GM19397 (cell line): ENCODE measurements around the gene PPM1H.
"Not testable (repeated sequence)": the region's sequence is repeated elsewhere in the genome, so short reads cannot be mapped to it uniquely, and the experiment has no call there.

Experiments used
- ATAC-seq: cut with Tn5 transposase; IDR thresholded peaks from one replicate; pipeline ENCODE4 v1.9.1; 2021; ENCODE audit warnings: mild to moderate bottlenecking, moderate library complexity; ENCODE audit not compliant: unreplicated experiment

The PPM1H gene, protein sequence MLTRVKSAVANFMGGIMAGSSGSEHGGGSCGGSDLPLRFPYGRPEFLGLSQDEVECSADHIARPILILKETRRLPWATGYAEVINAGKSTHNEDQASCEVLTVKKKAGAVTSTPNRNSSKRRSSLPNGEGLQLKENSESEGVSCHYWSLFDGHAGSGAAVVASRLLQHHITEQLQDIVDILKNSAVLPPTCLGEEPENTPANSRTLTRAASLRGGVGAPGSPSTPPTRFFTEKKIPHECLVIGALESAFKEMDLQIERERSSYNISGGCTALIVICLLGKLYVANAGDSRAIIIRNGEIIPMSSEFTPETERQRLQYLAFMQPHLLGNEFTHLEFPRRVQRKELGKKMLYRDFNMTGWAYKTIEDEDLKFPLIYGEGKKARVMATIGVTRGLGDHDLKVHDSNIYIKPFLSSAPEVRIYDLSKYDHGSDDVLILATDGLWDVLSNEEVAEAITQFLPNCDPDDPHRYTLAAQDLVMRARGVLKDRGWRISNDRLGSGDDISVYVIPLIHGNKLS

DNA sequence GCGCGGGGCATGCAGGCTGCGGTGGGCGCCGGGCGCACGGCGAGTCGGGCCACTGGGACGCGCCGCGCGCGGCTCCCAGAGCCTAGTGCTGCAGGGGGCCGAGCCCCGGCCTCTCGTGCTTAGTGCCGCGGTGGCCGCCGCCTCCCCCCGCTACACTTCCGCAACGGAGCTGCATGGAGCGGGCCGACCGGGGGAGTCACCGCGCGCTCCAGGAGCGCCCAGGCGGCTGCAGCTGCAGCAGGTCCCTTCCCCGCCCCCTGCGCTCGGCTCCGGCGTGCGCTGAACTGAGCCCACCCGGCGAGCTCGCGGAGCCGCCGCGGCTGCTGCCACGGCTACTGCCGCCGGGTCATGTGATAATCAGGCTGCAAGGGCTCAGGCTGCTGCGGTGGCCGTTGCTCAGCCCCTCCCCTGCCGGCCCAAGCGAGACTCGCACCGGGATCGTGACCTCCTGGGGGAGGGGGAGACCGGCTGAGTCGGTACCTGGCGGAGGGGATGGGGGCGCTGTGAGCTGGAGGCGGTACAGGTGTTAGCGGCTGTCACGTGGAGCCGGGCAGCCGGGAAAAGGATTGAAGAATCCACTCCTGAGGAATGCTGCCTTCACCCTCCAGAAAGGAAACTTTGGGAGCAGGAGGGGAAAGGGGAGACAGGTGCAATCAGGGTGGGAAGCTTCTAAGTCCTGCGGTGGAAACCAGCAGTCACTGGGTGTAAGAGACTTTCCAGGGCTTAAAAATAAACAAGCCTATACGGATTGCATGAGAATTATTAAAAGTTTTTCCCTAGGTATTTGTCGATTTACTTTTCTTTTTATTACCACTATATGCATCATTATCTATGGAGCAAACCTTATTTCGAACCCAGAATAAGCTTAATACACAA lies at the start of gene PPM1H:
TSS of gene PPM1H (minus strand) at position 352 of the 876 bp plus-strand sequence. CDS start 414 bp downstream, outside the sequence.
- ATAC-seq, result peak; percentile 82

DNA sequence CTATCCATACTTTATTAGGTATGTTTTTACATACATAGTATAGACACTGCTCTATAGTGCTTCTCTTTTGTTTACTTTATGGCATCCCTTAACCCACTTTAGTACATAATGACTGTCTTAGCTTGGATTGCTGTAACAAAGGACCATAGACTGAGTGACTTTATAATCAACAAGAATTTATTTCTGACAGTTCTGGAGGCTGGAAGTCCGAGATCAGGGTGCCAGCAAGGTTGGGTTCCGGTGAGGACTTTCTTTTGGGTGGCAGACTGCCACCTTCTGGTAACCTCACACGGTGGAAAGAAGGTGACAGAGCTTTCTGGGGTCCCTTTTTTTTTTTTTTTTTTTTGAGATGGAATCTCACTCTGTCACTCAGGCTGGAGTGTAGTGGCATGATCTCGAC lies 48.6 kb upstream of the PPM1H start:
- no peak for ATAC-seq

DNA sequence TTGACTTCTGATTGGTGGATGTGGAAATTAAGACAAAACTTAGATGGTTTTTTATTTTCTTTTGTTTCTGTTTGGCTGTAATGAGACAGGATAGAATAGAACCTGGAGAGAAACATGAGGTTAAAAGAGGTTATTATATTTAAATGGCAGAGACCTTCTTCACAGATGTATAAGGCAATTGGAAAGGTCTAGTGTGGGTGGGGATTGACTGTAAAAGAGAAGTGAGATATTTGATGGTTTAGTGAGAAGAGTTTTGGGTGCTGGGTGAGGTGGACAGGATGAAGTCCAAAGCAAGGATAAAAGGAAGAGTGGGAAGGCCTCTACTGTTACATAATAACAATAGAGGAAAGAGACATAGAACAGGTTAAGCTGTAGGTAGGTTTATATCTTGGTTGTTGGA lies 43.8 kb upstream of the PPM1H start:
- ATAC-seq, result no peak

DNA sequence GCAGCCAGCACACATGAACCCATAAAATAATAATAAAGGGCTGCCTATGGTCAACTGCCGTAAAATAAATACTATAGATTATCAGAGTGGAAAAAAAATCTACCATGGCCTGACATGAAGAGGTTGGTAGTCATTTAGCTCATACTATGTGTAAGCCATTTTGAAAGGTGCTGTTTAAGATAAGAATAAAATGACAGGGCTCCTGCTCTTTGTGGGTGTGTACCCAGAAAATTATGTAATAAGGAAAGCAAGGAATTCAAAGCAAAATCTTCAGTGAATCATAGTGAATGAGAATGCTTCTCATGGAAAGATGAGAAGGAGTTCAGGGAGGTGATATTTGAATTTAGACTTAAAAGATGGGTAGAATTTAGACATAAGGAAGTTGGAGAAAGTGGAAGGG lies 42.9 kb upstream of the PPM1H start:
- no peak for ATAC-seq

DNA sequence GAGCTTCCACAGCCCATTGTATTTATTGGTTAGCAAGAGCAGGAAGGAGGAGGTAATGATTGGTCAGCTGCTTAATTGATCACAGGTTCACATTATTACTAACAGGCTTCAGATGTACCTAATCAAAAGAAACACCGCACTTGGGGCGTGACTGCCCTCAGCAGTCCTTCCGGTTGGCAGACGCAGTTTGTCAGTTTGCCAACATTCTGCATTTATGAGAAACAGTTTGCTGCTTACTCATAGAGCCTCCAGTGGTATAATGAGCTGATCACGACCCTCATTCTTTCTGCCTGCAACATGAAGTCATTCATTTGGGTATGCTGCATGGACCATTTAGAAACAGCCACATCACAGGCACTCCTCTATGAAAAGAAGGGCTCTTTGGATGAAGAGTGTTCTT lies 42.5 kb upstream of the PPM1H start:
- no peak for ATAC-seq

DNA sequence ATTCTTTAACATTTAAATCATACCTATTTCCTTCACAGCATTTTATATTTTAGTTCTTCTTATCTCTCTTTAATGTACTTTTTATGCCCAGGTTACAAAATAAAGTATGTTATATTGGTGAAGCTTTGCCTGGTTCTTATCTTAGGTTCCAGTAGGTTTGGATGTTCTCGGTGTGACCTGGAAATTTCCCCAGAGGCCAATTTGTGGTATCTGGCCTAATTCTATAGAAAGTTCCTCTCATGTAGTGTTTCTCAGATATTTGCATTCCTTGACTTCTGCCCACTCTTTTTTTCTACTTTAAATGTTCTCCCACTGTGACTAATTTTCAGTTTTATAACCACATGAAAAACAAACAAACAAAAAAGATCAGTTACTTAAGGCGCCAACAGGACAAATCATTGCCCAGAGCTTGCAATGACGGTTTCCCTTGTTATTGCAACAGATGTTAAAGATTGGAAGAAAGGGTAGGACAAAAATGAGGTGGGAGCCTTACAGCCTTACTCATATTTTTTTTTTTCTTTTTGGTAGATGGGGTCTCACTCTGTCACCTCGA lies 41.2 kb upstream of the PPM1H start:
- ATAC-seq, result no peak

DNA sequence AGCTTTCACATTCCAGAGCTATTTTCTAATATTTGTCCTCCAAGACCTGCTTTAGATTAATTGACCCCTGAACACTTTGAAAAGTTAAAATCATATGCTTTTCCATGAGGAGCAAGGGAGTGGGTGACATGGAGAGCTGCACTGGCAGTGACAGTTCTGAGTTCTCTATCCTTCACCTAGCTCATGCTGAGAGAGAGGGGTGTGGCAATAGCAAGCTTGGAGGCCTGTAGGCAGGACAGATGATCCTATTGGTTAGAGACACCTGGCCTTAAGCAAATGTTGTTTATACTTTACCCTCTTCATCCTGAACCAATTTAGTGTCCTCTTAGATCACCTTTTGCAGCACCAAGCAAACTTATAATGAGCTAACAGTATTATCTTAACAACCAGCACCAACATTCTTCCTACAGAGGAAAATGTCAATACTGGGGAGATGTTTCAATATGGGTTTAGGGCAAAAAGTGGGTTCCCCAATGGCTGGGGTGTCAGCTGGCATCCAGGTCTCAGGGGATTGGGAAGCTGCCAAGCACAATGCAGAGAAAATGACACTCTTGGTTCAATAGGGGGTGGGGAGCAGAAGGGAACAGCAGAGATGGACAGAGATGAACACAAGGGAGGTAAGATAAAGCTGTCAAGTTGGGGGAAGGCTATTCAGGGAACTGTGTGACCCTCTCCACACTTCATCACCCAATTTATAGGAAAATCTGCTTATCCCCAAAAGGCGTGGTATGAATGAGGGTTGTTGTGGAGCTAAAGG lies 37.0 kb upstream of the PPM1H start:
- no peak for ATAC-seq

DNA sequence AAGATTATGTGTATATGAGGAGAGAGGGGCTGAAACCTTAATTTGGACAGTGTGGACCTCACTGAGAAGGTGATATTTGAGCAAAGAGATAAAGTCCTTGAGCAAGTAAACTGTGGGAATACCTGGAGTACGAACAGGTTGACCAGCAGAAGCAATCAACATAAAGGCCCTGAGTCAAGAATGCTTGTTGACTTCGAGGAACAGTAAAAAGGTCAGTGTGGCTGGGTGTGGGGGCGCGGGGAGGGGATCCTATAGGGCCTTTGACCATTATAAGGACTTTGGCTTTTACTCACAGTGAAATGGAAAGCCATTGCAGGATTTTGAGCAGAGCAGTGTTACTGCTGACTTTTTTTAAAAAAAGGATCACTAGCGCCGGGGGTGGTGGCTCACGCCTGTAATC lies 34.7 kb upstream of the PPM1H start:
- ATAC-seq, result no peak

DNA sequence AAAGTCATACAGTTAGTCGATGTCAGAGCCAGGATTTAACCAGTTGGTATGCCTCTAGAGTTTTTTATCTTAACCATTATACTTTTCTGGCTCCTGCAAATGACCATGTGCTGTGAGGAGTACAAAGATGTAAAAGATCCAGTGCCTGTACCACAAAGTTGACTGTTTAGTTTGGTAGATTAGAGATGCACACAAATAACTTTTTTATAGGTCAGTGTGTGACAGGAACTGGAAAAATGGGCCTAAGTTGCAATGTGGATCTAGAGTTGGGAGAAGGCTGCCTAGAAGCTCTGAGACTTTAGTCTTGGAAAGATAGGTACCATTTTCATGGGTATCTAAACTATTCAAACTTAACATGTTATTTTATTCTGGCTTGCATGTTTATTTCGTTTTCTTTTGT lies 32.8 kb upstream of the PPM1H start:
- ATAC-seq, result no peak

DNA sequence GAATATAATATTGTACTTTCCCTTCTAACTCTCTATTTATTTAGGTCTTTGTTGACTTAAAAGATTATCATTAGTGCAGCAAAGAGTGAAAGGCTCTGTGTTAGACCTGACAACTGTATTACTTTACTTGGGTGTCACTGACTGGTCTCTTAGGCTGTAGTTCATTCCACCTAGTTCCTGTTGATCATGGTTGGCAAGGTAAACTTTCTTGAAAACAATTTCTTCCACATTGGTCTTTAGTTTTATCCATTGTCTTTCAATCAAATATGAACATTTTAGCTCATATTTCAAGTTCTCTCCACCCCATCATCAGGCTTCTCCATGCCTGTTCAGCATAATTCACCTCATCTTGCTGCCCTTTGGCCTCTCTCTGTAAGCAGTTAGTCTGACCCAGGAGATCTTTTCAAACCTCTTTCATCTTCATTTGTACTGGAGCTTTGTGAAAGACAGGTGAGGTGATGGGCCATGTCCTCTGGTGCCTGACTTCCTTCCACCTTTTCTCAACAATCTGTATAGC lies 32.1 kb upstream of the PPM1H start:
- ATAC-seq, result no peak

DNA sequence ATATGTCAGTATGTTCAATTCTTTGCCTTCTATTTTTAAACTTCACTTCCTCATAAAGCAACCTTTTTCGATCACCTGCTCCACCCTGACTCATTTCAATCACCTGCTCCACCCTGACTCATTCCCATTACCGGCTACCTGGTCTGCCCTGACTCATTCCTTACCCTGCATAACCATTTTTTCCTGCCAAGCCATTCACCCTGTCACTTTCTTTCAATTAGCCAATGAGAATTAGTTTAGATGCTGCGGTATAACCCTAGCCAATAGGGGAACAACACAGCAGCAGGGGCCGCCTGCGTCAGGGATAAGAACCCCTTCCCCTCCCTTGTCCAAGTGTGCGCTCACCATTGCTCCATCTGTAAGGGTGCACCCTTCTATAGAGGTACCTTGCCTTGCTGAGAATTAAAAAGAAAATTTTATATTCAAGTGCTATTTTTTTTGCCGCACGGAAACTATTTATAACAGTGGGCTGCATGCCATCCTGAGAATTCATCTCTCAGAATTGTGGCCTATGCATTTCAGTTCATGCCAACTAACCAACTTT lies 31.6 kb upstream of the PPM1H start:
- ATAC-seq, result not testable (repeated sequence)

DNA sequence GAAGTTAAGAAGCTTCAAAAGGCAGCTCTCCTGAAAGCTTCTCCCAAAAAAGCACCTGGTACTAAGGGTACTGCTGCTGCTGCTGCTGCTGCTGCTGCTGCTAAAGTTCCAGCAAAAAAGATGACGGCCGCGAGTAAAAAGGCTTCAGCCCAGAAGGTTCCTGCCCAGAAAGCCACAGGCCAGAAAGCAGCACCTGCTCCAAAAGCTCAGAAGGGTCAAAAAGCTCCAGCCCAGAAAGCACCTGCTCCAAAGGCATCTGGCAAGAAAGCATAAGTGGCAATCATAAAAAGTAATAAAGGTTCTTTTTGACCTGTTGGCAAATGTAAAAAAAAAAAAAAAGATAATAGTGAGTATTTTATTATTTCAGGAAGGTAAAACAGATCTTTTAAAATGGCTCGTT lies 30.8 kb upstream of the PPM1H start:
- not testable (repeated sequence) for ATAC-seq

DNA sequence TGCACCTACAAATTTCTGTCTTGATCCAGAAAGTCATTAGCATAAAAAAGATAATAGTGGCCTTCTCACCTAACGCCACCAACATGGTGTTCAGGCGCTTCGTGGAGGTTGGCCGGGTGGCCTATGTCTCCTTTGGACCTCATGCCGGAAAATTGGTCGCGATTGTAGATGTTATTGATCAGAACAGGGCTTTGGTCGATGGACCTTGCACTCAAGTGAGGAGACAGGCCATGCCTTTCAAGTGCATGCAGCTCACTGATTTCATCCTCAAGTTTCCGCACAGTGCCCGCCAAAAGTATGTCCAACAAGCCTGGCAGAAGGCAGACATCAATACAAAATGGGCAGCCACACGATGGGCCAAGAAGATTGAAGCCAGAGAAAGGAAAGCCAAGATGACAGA lies 30.3 kb upstream of the PPM1H start:
- ATAC-seq, result not testable (repeated sequence)

DNA sequence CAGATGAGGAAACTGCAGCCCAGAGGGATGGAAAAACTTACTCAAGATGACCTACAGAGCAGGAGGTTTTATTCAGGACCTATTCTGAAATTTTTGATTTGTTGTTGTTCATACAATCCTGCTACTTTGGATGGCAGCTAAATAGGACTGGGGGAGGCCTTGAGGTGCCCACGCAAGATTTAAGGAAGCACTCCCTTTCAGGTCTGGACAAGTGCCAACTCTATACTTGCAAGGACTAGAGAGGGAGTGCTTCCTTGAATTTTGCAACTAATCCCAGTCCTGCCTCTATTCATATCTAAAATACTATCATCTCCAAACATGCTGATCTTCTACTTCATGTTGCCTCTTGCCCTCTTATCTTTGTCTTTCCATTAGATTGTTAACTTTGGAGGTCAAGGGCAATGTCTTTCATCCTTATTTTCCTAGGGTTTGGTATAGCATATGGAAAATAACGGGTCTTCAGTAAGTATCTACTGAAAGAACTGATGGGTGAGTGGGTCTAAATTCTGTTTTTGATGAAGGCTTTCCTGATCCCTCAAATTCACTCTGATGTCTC lies 28.6 kb upstream of the PPM1H start:
- ATAC-seq, result no peak

DNA sequence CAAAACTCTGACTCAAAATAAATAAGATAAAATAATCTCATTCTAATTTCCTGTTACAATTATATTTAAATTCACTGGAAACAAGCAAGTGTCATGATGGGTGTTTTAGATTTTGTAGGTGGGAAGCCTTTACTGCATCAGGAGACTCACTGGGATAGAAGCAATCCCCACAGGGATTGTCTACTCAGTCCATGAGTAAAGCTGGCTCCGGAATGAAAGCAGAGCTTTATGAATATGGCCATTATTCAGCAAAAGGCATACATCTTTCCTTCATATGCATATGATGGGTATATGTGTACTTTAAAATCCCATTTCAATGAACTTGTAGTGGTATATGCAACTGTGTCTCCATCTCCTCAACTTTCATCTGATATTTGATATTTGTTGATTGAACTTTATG lies 25.4 kb upstream of the PPM1H start:
- no peak for ATAC-seq

DNA sequence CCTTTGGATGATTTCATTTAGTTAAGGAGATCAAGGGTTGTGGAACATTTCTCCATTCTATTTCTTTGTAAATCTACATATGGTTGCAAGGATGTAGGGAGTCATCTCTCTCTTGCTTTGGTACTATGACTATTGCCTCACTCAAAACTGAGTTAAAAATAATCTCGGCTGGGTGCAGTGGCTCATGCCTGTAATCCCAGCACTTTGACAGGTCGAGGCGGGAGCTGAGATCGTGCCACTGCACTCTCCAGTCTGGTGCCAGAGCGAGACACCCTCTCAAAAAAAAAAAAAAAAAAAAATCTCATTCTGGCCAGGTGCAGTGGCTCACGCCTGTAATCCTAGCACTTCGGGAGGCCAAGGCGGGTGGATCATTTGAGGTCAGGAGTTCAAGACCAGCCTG lies 24.8 kb upstream of the PPM1H start:
- no peak for ATAC-seq

DNA sequence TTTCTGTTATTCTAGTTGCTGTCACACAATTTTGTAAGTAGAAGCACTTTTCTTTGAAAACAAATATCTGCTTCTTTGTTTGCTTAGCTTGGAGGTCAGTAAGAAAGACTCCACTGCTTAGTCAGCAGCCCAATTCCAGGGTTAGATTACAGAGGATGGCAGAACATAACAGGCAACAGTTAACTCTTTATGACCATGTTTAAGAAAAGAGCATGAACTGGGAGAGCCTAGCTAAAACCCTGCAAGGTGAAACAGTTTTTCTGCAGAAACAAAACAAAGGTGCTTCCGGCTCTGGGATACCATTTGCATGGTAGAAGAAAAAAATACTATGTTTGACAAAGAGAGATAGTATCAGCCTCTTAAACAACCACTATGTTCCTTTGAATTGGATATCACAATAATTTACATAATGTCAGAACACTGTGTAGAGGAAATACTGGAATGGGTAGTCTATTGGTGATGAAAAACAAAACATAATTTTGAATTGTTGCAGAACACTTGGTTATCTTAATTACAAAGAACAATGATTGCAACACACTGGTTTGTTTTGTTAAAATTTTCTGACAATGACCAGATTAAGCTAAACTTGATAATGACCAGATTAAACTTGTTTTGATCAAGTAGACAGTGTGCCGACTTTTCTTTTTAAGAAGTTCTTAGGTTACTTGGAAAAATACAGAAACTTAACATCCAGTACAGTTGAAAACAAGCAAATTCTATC lies 22.4 kb upstream of the PPM1H start:
- ATAC-seq, result no peak

DNA sequence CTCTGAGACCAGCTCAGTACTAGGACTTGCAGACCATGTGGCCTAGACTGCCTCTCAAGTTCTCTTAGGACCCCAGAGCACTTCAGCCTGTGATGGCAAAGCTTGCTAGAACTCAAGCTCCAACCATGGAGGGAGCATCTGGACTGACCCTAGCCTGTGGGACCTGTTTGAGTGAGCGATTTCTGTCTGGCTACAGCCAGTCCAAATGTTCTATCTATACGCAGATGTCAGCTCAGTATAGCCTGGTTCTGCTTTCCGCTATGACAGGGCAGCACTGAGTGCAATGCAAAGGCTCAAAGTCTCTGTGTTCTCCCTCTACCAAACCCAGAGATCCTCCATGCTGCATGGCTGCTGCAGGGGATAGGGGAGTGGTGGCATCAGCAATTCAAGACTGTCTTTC lies 20.7 kb upstream of the PPM1H start:
- ATAC-seq, result no peak

DNA sequence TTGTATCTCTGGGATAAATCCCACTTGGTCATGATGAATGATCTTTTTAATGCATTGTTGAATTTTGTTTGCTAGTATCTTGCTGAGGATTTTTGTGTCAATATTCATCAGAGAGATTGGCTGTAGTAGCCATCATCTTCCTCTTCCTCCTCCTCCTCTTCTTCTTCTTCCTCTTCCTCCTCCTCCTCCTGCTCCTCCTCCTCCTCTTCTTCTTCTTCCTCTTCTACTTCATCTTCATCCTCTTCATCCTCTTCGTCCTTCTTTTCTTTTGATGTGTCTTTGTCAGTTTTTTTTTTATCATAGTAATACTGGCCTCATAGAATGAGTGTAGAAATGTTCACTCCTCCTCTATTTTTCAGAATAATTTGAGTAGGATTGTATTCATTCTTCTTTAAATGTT lies 15.4 kb upstream of the PPM1H start:
- ATAC-seq, result no peak
